ENCODE results near the gene SYT5. TPM values are rescaled to one million over a fixed set of nuclear protein-coding genes. Genes with fewer than 3 reads are reported as not detected.

SYT5 gene
- polyA plus RNA-seq, 3 donors, result 0.18 to 0.60 (median 0.41) TPM

GRCh38 chr19:55149078-55150003 is 30.7 kb downstream of the SYT5 start, which contains the start of gene TNNT1:
TNNT1 (minus strand) TSS chr19:55149206; CDS start chr19:55147157, 2,049 bp downstream.
- no peak for DNase-seq (ENCODE audit: low read depth in 3 of 3, low spot score in 2 of 3)

- DNase-seq (ENCODE audit: low read depth in 3 of 3, low spot score in 2 of 3), result no peak
Measured at GRCh38 chr19:55147545-55148251, 32.4 kb downstream of the SYT5 start.

GRCh38 chr19:55146705-55147273 is 33.3 kb downstream of the SYT5 start:
- DNase-seq (ENCODE audit: low read depth in 3 of 3, low spot score in 2 of 3), result no peak

GRCh38 chr19:55146078-55146704 is 33.9 kb downstream of the SYT5 start:
- DNase-seq (ENCODE audit: low read depth in 3 of 3, low spot score in 2 of 3), result no peak

GRCh38 chr19:55145232-55145631 is 34.9 kb downstream of the SYT5 start:
- no peak for DNase-seq (ENCODE audit: low read depth in 3 of 3, low spot score in 2 of 3)

GRCh38 chr19:55141696-55142095 is 38.4 kb downstream of the SYT5 start:
- DNase-seq (ENCODE audit: low read depth in 3 of 3, low spot score in 2 of 3), result no peak

- no peak for DNase-seq (ENCODE audit: low read depth in 3 of 3, low spot score in 2 of 3)
Measured at GRCh38 chr19:55137915-55138314, 42.2 kb downstream of the SYT5 start.

- no peak for DNase-seq (ENCODE audit: low read depth in 3 of 3, low spot score in 2 of 3)
Measured at GRCh38 chr19:55136399-55137102, 43.5 kb downstream of the SYT5 start.

GRCh38 chr19:55134736-55135135 is 45.4 kb downstream of the SYT5 start:
- no peak for DNase-seq (ENCODE audit: low read depth in 3 of 3, low spot score in 2 of 3)

- DNase-seq (ENCODE audit: low read depth in 3 of 3, low spot score in 2 of 3), result no peak
Measured at GRCh38 chr19:55133639-55134444, 46.2 kb downstream of the SYT5 start.

- no peak for DNase-seq (ENCODE audit: low read depth in 3 of 3, low spot score in 2 of 3)
Measured at GRCh38 chr19:55132453-55133129, 47.5 kb downstream of the SYT5 start.

GRCh38 chr19:55131421-55131820 is 48.7 kb downstream of the SYT5 start:
- no peak for DNase-seq (ENCODE audit: low read depth in 3 of 3, low spot score in 2 of 3)

Other genes starting within 250 kb of the SYT5 start
- gene NLRP7, start 232.8 kb downstream of the SYT5 start, polyA plus RNA-seq (ENCODE audit: insufficient read length in 3 of 3), result under 1 TPM in 1 of 3 donors, not detected in 2; 0.08 TPM
- gene NLRP2, start 213.9 kb downstream of the SYT5 start, polyA plus RNA-seq (ENCODE audit: insufficient read length in 3 of 3), result 10 to 100 TPM in 2 of 3 donors, 1 to 10 TPM in 1; 6.9 to 25.8 (median 20.5) TPM
- 1 to 10 TPM in 1 of 3 donors, under 1 TPM in 2; 0.31 to 1.1 (median 0.39) TPM for gene GP6, start 142.0 kb downstream of the SYT5 start, polyA plus RNA-seq (ENCODE audit: insufficient read length in 3 of 3)
- 10 to 100 TPM; 16.9 to 21.0 (median 17.0) TPM for gene RDH13, start 117.1 kb downstream of the SYT5 start, polyA plus RNA-seq (ENCODE audit: insufficient read length in 3 of 3)
- 10 to 100 TPM; 40.0 to 48.6 (median 47.5) TPM for gene EPS8L1, start 104.4 kb downstream of the SYT5 start, polyA plus RNA-seq (ENCODE audit: insufficient read length in 3 of 3)
- 10 to 100 TPM; 60.0 to 64.3 (median 64.1) TPM for gene PPP1R12C, start 62.7 kb downstream of the SYT5 start, polyA plus RNA-seq (ENCODE audit: insufficient read length in 3 of 3)
- gene TNNT1, start 31.1 kb downstream of the SYT5 start, polyA plus RNA-seq (ENCODE audit: insufficient read length in 3 of 3), result 1 to 10 TPM; 2.1 to 7.7 (median 3.9) TPM
- 1 to 10 TPM; 2.9 to 4.9 (median 4.8) TPM for gene TNNI3, start 22.6 kb downstream of the SYT5 start, polyA plus RNA-seq (ENCODE audit: insufficient read length in 3 of 3)
- 1 to 10 TPM; 5.4 to 7.9 (median 6.9) TPM for gene DNAAF3, start 13.7 kb downstream of the SYT5 start, polyA plus RNA-seq (ENCODE audit: insufficient read length in 3 of 3)
- under 1 TPM; 0.04 to 0.07 (median 0.07) TPM for gene PTPRH, start 29.2 kb upstream of the SYT5 start, polyA plus RNA-seq (ENCODE audit: insufficient read length in 3 of 3)
- 1 to 10 TPM; 1.7 to 2.4 (median 2.2) TPM for gene TMEM86B, start 48.5 kb upstream of the SYT5 start, polyA plus RNA-seq (ENCODE audit: insufficient read length in 3 of 3)
- 10 to 100 TPM; 37.4 to 49.3 (median 39.1) TPM for gene PPP6R1, start 78.7 kb upstream of the SYT5 start, polyA plus RNA-seq (ENCODE audit: insufficient read length in 3 of 3)
- 10 to 100 TPM; 23.1 to 29.3 (median 25.7) TPM for gene HSPBP1, start 99.8 kb upstream of the SYT5 start, polyA plus RNA-seq (ENCODE audit: insufficient read length in 3 of 3)
- 10 to 100 TPM; 11.5 to 13.1 (median 11.8) TPM for gene BRSK1, start 103.7 kb upstream of the SYT5 start, polyA plus RNA-seq (ENCODE audit: insufficient read length in 3 of 3)
- gene TMEM150B, start 145.1 kb upstream of the SYT5 start, polyA plus RNA-seq (ENCODE audit: insufficient read length in 3 of 3), result 1 to 10 TPM in 2 of 3 donors, under 1 TPM in 1; 0.83 to 1.6 (median 1.1) TPM
- gene KMT5C, start 159.6 kb upstream of the SYT5 start, polyA plus RNA-seq (ENCODE audit: insufficient read length in 3 of 3), result 10 to 100 TPM; 12.1 to 13.9 (median 13.4) TPM
- under 1 TPM; 0.31 to 0.97 (median 0.54) TPM for gene COX6B2, start 174.4 kb upstream of the SYT5 start, polyA plus RNA-seq (ENCODE audit: insufficient read length in 3 of 3)
- under 1 TPM in 1 of 3 donors, not detected in 2; 0.06 TPM for gene GARIN5B, start 183.0 kb upstream of the SYT5 start, polyA plus RNA-seq (ENCODE audit: insufficient read length in 3 of 3)
- 1 to 10 TPM in 1 of 3 donors, under 1 TPM in 2; 0.69 to 1.0 (median 0.90) TPM for gene IL11, start 190.2 kb upstream of the SYT5 start, polyA plus RNA-seq (ENCODE audit: insufficient read length in 3 of 3)
- under 1 TPM in 2 of 3 donors, not detected in 1; 0.23 to 0.36 TPM for gene TMEM190, start 196.5 kb upstream of the SYT5 start, polyA plus RNA-seq (ENCODE audit: insufficient read length in 3 of 3)
- gene TMEM238, start 204.0 kb upstream of the SYT5 start, polyA plus RNA-seq (ENCODE audit: insufficient read length in 3 of 3), result under 1 TPM; 0.15 to 0.42 (median 0.32) TPM
- gene RPL28, start 205.6 kb upstream of the SYT5 start, polyA plus RNA-seq (ENCODE audit: insufficient read length in 3 of 3), result 100 to 1,000 TPM; 731 to 916 (median 764) TPM
- 10 to 100 TPM; 38.8 to 53.3 (median 46.7) TPM for gene UBE2S, start 227.5 kb upstream of the SYT5 start, polyA plus RNA-seq (ENCODE audit: insufficient read length in 3 of 3)